WTC11 (cell line): ENCODE results near the gene TNFRSF13B. TPM values are rescaled to one million over a fixed set of nuclear protein-coding genes. Genes with fewer than 3 reads are reported as not detected.

ENCODE experiments used
- ATAC-seq: fragments of 200-7000 bp; cut with Tn5 transposase; 2 replicates; pipeline ENCODE4 v1.10.0; 2021; ENCODE audit warnings: mild to moderate bottlenecking, moderate library complexity
- CTCF ChIA-PET: fragments of 300-600 bp; sonication (Branson Sonifier 250); formaldehyde crosslinking; loops from one replicate; lab custom pipeline; 2021; ENCODE audit warnings: antibody characterized with exemption; lab: Charles Lee
- POLR2A ChIA-PET: fragments of 350-600 bp; sonication (Branson Sonifier 250); formaldehyde crosslinking; loops from one replicate; lab custom pipeline; 2021; ENCODE audit warnings: antibody characterized with exemption; lab: Charles Lee
- DNase-seq: peaks from one replicate; pipeline ENCODE4 v3.0.0; 2021; ENCODE audit warnings: low spot score
- H3K27ac Mint-ChIP-seq: 2 replicates; pipeline ENCODE4 v1.8.0; 2021; ENCODE audit warnings: mixed read lengths
- H3K27me3 Mint-ChIP-seq: 2 replicates; pipeline ENCODE4 v1.8.0; 2021; ENCODE audit warnings: low read depth, mild to moderate bottlenecking, moderate library complexity, mixed read lengths
- H3K36me3 Mint-ChIP-seq: 2 replicates; pipeline ENCODE4 v1.8.0; 2021; ENCODE audit warnings: mixed read lengths
- H3K4me1 Mint-ChIP-seq: 2 replicates; pipeline ENCODE4 v1.8.0; 2022; ENCODE audit warnings: mixed read lengths
- H3K4me3 Mint-ChIP-seq: 2 replicates; pipeline ENCODE4 v1.8.0; 2021; ENCODE audit warnings: mild to moderate bottlenecking, moderate library complexity, mixed read lengths
- H3K9me3 Mint-ChIP-seq: 2 replicates; pipeline ENCODE4 v1.8.0; 2021; ENCODE audit warnings: mixed read lengths
- ARID4B ChIP-seq: sonication (generic); formaldehyde crosslinking; IDR thresholded peaks from 2 replicates; pipeline ENCODE4 v1.8.0; 2023; ENCODE audit warnings: missing genetic modification reagents, mild to moderate bottlenecking, borderline replicate concordance
- CBFB ChIP-seq: sonication (generic); formaldehyde crosslinking; IDR thresholded peaks from 2 replicates; pipeline ENCODE4 v1.8.1; 2022; ENCODE audit warnings: mild to moderate bottlenecking, low read depth, missing genetic modification reagents
- MXD4 ChIP-seq: fragments of 250-450 bp; sonication (Bioruptor Pico); IDR thresholded peaks from 2 replicates; pipeline ENCODE4 v1.8.0; 2021; ENCODE audit warnings: mild to moderate bottlenecking, moderate library complexity, borderline replicate concordance
- NFATC4 ChIP-seq: fragments of 250-450 bp; sonication (Bioruptor Pico); IDR thresholded peaks from 2 replicates; pipeline ENCODE4 v1.9.0; 2021; ENCODE audit warnings: mild to moderate bottlenecking
- SMAD4 ChIP-seq: sonication (generic); formaldehyde crosslinking; IDR thresholded peaks from 2 replicates; pipeline ENCODE4 v1.8.0; 2022; ENCODE audit warnings: mild to moderate bottlenecking, missing genetic modification reagents
- USF2 ChIP-seq: sonication (generic); formaldehyde crosslinking; IDR thresholded peaks from 2 replicates; pipeline ENCODE4 v1.8.1; 2023; ENCODE audit warnings: mild to moderate bottlenecking, missing genetic modification reagents, moderate library complexity
- ZBTB43 ChIP-seq: sonication (generic); formaldehyde crosslinking; IDR thresholded peaks from 2 replicates; pipeline ENCODE4 v1.8.1; 2023; ENCODE audit warnings: mild to moderate bottlenecking, missing genetic modification reagents
- ZNF219 ChIP-seq: sonication (generic); formaldehyde crosslinking; IDR thresholded peaks from 2 replicates; pipeline ENCODE4 v1.8.0; 2023; ENCODE audit warnings: missing genetic modification reagents, mild to moderate bottlenecking, borderline replicate concordance
- ZNF425 ChIP-seq: fragments of 250-450 bp; sonication (Bioruptor Pico); conservative IDR thresholded peaks from 2 replicates; pipeline ENCODE4 v1.9.0; 2021; ENCODE audit warnings: mild to moderate bottlenecking
- ZNF532 ChIP-seq: fragments of 250-450 bp; sonication (Bioruptor Pico); IDR thresholded peaks from 2 replicates; pipeline ENCODE4 v1.9.0; 2021; ENCODE audit warnings: mild to moderate bottlenecking, borderline replicate concordance
- ZNF671 ChIP-seq: fragments of 250-450 bp; sonication (Bioruptor Pico); IDR thresholded peaks from 2 replicates; pipeline ENCODE4 v1.8.0; 2021; ENCODE audit warnings: mild to moderate bottlenecking
- total RNA-seq: library from RNA; stranded (reverse); gene quantifications from 3 replicates; pipeline ENCODE4 v1.2.3, GENCODE V29; 2021

TNFRSF13B gene
- total RNA-seq, 1 experiment from 2014 or later: not detected

GRCh38 chr17:16912021-16912962 is 59.6 kb downstream of the TNFRSF13B start (continued):
- TF ChIP-seq ZNF532 (CRISPR knock-in tag) (no peak), MXD4 (CRISPR knock-in tag) (no peak), ARID4B (CRISPR knock-in tag) (no peak)
- TF ChIP-seq, all 79 proteins: peak for 0

GRCh38 chr17:16911141-16911937 is 60.6 kb downstream of the TNFRSF13B start:
- Mint-ChIP-seq H3K27ac (no peak overlapping the region), H3K4me3 (no peak overlapping the region), H3K36me3 (no peaks in the 10 kb centered on the region), H3K4me1 (peaks cover 13% of the 10 kb centered on the region; the same call in 1 of the 2 replicates), H3K9me3 (no peaks in the 10 kb centered on the region), H3K27me3 (no peaks in the 10 kb centered on the region)
- no peak for ATAC-seq
- peak; percentile 10 for DNase-seq
- CTCF ChIA-PET: interaction anchor here (0.7 to 1.3 kb wide), 2 partner anchors 77 to 80 kb away, joined by 3 to 4 read pairs; no protein-coding TSS in a partner anchor
- TF ChIP-seq ZBTB43: no peak
- POLR2A ChIA-PET: no interaction called here

- H3K4me1 Mint-ChIP-seq: peaks cover 10% of the 10 kb centered on the region; the same call in 1 of the 2 replicates
- no peak for DNase-seq
Measured at GRCh38 chr17:16910341-16910740, 61.6 kb downstream of the TNFRSF13B start.

More at GRCh38 chr17:16910341-16910740, 61.6 kb downstream of the TNFRSF13B start:
- no peak for TF ChIP-seq ZNF425
- no peak for TF ChIP-seq SMAD4
- no peak for TF ChIP-seq CBFB (CRISPR knock-in tag)
- no peak for TF ChIP-seq ZNF671 (CRISPR knock-in tag)
- TF ChIP-seq ZBTB43: no peak
- TF ChIP-seq NFATC4 (CRISPR knock-in tag): no peak
- TF ChIP-seq ZNF219 (CRISPR knock-in tag): no peak
- TF ChIP-seq USF2 (CRISPR knock-in tag): no peak
- Mint-ChIP-seq H3K4me3 (no peak overlapping the region), H3K27ac (no peak overlapping the region), H3K9me3 (no peaks in the 10 kb centered on the region), H3K27me3 (no peaks in the 10 kb centered on the region), H3K36me3 (no peaks in the 10 kb centered on the region)
- ChIA-PET CTCF (no interaction called here), POLR2A (no interaction called here)
- no peak for ATAC-seq
